Measurements from ENCODE around the gene TBCK. TPM values are rescaled to one million over a fixed set of nuclear protein-coding genes. Genes with fewer than 3 reads are reported as not detected.

Gene TBCK
- total RNA-seq (2014; rRNA removed; shearing (Covaris generic)), result 17.9 and 18.1 TPM in 2 replicates

DNA sequence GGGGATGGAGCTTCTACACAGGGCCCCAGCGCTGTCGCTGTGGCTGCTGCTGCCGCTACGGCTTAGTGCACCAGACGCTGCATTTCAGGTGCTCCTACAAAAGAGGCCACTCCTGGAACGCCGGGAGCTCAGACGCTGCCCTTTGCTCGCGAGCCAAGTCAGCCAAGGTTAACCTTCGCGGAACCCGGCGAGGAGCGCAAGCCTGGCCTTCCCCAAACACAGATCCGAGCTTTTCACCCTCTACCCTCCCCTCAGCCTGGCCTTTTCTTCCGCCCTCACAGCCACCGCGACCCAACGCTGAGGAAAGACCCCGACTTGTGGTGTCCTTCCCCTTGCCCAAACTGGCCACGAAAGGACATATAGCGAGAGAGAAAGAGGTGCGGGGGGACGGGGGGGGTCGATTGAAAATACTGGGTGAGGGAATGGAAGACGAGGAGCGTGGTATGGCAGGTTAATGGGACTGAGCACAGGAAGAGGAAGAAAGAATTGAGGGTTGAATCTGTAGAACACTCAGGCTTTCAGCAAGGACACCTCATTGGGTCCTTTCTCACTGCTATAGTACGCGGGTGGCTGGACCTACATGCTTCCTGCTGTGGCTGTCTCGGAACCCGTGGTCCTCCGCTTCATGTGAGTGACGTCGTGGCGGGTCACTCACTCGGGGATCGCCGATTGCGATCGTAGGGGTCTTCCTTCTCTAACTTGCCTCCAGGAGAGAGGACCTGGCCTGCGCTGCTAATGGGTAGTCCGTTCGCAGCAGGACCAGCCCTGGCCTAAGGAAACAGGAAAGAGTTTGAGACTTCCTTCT is at the start of gene TBCK, which contains the start of gene AIMP1:
TBCK (minus strand) TSS at position 242 of the 805 bp plus-strand sequence. CDS start 7,249 bp downstream, outside the sequence.
AIMP1 (plus strand) TSS at position 583 of the 805 bp plus-strand sequence. CDS start 8,460 bp downstream, outside the sequence.
- DNase-seq (ENCODE audit: low spot score), result peak; percentile 83

DNA sequence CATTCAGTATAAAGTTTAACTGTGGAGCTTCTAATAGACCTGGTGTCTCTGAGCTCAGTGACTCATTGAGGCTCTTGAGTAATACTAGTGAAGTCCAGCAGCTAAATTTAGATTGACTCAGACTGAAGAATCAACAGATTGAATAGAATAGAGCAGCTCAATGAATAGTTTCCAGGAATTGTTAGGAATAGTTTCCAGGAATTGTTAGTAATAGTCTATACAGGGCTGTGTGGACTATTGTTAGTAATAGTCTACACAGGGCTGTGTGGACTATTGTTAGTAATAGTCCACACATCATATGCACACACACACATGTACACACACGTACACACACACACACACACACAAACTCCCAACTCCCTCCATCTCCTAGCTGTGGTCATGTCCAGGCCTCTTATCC is 49.6 kb upstream of the TBCK start:
- DNase-seq (ENCODE audit: low spot score), result peak; percentile 78

DNA sequence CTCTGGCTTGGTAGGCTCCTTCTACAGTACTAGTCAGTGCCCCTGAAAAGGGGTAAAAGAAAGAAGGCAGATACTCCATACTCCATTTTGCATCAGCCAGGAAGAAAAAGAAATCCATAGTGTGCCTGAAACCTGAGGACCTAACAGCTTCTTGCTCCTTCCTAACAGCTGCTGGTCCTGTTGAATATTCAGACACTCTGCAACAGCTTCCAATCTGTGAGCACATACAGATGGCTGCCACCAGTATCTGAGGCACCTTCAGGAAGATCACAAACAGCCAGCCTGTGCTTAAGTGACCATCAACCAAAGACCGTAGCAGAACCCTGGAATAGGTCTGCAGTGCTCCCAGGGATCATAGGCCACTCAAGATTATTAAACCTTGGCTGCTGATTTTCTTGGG is 48.3 kb upstream of the TBCK start:
- DNase-seq (ENCODE audit: low spot score), result no peak

DNA sequence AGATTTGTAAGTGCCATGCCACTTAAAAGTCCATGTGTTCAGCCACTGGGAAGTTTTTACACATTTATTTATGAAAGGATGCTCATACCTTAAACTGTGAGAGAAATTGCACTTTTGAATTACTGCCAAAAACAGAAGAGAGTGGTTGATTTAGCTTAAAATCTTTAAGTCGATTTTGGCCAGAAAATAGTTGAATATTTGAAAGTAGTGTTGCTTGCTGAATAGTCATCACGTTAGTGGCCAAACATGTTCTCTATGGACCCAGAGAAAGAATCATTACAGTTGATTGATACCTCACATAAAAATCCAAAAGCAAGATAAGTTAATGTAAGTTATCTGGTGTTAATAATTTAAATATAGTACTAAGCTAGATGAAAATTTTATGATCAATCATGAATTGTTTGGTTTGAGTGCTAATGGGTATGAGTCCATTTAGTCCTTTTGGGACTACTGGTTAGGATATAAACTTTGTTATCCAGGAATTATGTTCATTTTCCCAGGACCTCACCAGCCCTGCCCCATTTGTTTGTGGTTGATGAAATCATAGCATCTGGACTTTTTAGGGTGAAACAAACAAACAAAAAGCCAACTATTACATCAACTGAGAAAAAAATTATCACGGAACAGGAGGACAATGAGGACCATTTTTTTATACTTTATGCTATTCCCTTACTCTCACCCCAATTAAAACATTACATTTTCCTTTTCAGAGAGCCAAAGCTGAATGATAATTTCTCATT is 46.2 kb upstream of the TBCK start:
- no peak for DNase-seq (ENCODE audit: low spot score)

DNA sequence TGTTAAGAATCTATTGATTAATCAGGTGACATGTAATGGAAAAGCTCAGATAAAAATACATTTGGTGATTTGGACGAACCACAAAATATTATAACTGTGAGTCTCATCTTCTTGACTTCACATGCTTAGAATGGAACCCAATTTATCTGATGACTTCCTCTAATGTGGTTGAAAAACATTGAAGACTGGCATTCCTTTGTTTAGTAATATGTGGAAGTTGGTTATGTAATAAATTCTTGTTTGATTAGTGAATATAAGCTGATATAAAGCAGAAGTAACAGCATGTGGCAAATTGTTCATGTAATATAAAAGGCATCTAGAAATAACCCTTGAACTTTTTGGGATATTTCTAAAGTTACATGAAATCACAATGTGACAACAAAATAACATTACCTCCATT is 42.9 kb upstream of the TBCK start:
- peak; percentile 45 for DNase-seq (ENCODE audit: low spot score)

DNA sequence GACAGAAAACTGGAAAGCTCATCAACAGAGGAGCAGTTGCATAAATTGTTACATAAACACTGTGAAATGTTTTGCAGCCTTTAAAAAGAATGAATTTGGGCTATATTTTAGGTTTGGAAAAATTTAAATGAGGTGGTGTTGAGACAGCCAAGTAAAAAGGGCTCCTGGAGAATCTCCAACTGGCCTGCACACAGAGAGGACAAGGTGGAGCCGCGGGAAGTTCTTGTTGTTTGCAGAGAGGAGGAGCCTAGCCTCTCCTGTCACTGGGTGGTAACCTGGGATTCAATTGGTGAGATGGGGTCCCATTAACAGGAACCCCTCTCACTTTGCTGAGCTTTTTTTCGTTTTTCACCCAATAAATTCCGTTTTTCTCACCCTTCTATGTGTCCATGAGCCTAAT is 39.2 kb upstream of the TBCK start:
- DNase-seq (ENCODE audit: low spot score), result no peak

DNA sequence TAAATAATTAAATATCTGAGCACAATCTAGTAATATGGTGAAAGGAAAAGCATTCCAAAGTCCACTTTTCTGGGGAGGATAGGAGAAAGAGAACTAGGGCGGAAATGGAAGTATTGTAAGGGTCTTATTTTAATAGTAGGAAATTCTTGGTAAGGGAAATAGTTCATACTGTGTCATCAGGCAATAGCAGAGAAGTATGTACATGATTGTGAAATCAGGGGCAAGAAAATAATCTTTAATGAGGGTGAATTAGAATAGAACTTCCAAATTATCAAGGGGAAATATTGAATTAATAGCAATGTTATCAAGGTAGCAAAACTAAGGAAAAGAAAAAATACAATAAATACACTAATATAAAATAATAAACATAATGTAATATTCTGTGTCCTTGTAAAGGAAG is 37.8 kb upstream of the TBCK start:
- no peak for DNase-seq (ENCODE audit: low spot score)

DNA sequence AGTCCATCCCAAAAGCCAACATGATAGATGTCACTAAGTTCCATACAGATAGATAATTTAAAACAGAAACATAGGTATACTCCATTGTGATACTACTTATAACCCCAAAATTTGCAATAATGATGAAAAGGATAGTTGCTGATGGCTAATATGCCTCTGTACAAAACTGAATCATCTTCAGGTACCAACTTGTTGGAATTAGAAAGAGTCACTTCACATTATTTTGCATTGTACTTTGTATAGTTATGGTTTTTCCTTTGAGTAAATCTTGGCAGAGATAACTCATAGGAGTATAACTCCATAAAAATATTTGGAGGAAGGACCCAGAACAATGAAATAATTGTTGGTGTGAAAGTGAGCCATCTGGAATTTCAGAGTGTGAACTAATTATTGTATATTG is 35.0 kb upstream of the TBCK start:
- DNase-seq (ENCODE audit: low spot score), result no peak

DNA sequence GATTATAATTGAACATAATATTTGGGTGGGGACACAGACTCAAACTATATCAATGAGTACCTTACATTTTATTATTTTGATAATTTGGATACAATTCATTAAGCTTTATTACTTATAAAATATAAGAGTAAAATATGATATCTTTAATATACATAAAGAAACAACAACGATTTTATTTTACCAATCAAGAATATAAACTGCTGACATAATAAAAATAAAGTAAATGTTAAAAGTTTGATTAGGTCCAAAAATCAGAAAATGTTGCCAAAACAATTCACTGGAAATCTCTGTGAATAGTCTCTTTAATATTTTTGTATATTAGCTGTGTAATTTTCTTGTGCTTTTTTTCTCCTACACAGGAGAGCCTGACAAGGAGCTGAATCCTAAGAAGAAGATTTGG is 31.2 kb upstream of the TBCK start:
- DNase-seq (ENCODE audit: low spot score), result no peak

DNA sequence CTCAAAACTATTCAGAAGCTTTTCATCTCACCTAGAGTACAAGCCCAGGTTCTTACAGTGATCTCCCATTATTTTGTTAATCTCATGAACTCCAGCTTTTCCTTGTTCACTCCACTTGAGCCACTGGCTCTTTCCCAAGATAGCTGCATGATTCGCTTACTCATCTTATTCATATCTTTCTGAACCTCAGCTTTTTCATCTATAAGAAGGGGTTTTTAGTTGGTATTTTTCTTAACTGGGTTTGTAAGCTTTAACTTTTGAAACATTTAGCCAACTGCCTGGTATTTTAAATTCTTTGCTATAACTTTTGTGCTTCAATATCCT is 28.6 kb upstream of the TBCK start:
- DNase-seq (ENCODE audit: low spot score), result peak; percentile 24

DNA sequence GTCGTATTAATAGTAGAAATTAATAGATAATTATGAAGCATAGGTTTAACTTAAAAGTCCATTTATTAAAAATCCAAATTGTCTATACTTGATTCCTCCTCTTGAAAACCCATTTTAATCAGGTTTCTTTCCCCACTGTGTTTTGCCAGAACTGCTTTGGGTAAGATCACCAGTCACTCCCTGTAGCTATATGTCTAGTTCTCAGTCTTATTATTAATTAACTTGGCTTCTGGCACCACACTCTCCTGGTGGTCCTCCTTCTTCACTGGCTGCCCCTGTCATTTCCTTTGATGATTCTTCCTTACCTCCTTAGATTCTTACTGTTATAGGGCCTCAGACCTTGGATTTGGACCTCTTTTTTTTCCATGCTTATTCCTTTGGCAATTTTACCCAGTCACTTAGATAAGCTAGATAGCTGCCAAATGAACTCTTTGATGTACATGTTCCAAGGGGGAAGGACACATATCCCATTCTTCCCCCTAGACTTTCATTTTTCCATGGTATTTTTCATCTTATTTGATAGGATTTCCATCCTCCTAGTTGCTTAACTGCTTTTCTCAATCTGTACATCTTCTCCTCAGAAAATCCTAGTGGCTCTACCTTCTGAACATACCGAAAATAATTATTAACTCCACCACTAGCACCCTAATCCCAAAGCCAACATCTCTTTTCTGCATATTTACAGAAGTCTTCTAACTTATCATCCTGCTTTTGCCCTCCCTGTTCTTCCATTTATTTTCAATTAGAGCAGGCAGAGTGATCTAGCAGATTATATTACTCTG is 28.0 kb upstream of the TBCK start:
- no peak for DNase-seq (ENCODE audit: low spot score)

DNA sequence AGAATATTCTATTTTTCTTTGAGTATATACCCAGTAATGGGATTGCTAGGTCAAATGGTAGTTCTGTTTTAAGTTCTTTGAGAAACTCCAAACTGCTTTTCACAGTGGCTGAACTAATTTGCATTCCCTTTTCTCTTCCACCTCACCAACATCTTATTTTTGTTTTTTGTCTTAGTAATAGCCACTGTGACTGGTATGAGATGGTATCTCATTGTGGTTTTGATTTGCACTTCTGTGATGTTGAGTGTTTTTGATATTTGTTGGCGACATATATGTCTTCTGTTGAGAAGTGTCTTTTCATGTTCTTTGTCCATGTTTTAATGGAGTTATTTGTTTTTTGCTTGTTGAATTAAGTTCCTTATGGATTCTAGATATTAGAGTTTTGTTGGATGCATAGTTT is 24.8 kb upstream of the TBCK start:
- no peak for DNase-seq (ENCODE audit: low spot score)

DNA sequence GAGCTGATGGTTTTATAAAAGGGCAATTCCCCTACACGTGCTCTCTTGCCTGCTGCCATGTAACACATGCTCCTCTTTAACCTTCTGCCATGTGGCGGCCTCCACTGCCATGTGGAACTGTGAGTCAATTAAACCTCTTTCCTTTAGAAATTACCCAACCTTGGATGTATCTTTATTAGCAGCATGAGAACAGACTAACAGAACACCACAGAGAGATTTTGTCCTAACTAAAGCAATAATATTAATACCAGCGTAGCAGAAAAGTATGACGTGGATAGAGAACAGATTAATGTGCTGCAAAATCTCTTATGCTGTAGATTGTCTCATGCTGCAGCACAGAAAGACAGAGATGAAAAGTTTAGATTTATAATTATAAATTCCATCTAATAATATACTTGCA is 23.4 kb upstream of the TBCK start:
- DNase-seq (ENCODE audit: low spot score), result no peak

DNA sequence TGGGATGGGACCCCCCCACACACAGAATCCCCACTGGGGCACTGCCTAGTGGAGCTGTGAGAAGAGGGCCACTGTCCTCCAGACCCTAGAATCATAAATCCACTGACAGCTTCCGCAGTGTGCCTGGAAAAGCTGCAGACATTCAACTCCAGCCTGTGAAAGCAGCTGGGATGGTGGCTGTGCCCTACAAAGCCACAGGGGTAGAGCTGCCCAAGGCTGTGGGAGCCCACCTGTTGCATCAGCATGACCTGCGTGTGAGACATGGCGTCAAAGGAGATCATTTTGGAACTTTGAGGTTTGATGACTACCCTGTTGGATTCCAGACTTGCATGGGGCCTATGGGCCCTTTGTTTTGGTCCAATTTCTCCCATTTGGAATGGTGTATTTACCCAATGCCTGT is 22.7 kb upstream of the TBCK start:
- no peak for DNase-seq (ENCODE audit: low spot score)

DNA sequence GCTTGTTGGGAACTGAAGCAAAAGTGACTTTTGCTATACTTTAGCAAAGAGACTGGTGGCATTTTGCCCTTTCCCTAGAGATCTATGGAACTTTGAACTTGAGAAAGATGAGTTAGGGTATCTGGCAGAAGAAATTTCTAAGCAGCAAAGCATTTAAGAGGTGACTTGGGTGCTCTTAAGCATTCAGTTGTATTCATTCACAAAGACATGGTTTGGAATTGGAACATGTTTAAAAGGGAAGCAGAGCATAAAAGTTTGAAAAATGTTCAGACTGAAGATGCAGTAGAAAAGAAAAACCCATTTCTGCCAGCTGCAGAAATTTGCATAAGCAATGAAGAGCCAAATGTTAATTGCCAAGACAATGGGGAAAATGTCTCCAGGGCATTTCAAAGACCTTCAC is 21.9 kb upstream of the TBCK start:
- DNase-seq (ENCODE audit: low spot score), result no peak

DNA sequence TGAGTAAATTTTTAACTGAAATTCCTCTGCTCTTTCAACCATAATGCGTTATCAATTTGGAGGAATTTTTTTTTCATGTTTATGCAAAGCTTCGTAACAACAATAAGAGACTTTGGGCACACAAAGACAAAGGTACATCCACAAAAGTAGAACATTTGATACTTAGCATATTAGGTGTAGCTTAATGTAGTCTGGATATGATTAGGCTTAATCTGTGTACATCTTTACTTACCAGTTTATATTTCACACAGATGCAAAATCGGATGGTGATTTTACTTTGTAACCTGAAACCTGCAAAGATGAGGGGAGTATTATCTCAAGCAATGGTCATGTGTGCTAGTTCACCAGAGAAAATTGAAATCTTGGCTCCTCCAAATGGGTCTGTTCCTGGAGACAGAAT is 20.6 kb upstream of the TBCK start:
- no peak for DNase-seq (ENCODE audit: low spot score)

DNA sequence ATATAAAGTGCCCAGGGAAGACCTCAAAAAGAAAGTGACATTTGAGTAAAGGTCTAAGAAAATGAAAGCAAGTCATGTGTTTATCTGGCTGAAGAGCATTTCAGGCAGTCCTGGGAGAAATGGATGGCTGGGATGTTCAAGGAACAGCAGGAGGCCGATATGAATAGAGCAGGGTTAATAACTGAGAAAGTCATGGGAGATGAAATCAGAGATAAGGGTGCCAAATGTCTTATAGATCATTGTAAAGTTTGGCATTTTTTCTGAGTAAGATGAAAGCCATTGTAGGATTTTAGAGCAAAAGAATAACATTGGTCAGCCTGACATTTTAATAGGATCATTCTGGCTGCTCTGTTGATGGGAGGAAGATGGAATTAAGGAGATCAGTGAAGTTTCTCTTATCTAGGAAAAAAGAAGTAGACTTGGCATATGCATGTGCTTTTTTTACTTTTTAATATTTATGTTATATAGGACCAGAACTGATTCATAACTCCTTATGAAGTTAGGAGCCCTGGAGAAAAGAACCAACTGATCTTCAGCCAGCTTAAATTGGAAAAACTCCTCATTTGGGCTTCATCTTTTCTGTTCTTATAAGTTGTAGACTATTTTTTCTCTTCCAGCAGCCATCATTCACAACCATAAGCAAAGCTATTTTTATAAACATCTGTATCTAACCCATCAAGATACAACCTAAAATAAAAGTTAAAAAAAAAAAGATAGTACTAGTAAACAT is 18.9 kb upstream of the TBCK start:
- peak; percentile 4 for DNase-seq (ENCODE audit: low spot score)

DNA sequence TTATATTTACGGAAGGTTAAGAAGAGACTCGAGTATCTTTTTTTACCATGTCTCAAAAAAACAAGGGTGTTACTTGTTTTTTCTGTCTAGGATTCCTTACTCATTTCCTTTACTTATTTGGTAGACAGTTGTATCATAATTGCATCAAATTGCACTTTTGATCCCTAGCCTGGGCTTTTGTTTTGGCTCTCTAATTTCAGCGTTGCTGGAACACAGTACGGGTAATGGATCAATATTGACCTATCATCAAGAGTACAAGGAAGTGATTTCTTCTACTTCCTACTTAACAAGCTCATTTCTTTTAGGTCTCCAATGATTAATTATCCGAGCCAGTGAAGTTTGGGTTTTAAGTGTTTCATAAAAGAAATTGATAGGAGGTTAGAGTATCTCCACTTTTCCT is 17.2 kb upstream of the TBCK start:
- no peak for DNase-seq (ENCODE audit: low spot score)

DNA sequence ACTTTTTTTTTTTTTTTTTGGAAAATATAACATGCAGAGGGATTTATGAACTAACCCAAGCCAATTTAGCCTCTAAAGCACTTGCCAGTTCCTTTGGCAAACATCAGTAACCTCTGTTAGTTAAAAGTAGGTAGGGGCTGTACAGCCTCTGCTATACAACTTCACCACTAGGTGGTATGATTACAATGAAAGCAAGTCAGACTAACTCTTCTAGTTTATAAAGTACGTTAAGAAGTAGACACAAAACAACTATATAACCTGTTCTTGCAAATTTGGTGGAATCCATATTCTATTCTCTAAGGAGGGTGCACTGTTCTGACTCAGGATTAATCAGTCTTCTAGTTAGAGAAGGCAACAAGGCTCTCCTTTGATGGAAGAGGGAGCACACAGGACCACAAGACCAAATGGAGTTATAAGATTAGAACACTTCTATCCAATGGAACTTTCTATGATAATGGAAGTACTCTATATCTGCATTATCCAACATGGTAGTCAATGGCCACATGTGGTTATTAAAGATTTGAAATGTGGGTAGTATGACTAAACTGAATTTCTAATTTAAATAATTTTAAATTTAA is 13.1 kb upstream of the TBCK start:
- DNase-seq (ENCODE audit: low spot score), result peak; percentile 33

DNA sequence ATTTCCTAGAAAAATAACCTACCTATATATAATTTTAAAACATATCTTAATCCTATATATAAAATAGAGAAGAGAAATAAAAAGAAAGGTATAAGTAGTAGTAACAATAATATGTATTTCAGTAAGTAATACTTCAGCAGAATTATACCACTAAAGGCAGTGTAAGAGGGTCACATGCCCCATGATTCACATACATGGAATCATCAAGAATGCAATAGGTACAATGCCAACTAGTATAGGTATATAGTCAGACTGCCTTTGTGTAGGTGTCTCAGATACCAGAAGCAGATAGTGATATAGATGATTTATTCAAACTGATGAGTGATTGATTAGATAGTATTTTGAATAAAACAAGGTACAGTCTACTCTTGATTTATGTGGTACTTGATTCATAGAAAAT is 9.8 kb upstream of the TBCK start:
- DNase-seq (ENCODE audit: low spot score), result no peak

DNA sequence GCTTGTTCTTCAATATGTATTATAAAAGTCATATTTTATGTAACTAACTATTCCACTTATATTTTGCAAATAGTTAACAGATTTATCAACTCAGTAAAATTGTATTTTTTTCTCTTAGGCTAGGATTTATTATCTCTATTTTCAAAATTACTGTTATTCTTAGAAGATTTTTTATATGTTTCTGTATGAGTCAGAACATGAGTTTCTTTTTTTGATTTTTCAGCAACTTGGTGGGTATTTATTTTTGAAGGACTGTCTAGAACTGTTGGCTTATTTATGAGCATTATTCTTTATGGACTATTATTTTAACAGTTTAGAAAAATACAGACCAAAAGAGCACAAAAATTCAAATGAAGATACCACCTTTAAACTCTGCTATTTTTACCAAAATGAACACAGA is 7.1 kb upstream of the TBCK start:
- no peak for DNase-seq (ENCODE audit: low spot score)
